ENCODE results near the gene C17orf58.

Gene C17orf58

GRCh38 chr17:67947325-67947813 is 48.9 kb downstream of the C17orf58 start:
- DNase-seq: no peak

- DNase-seq: no peak
Observed at GRCh38 chr17:67946513-67946912, 49.8 kb downstream of the C17orf58 start.

GRCh38 chr17:67944035-67944434 is 52.2 kb downstream of the C17orf58 start:
- no peak for DNase-seq

- DNase-seq: no peak
Observed at GRCh38 chr17:67942810-67943209, 53.5 kb downstream of the C17orf58 start.

Data from femur (tissue), 1 donor.